DMS53 (cell line): ENCODE data around the gene CORT.
"Not testable (repeated sequence)": the region's sequence is repeated elsewhere in the genome, so short reads cannot be mapped to it uniquely, and the experiment has no call there.

Source experiments
- DNase-seq: peaks from one replicate; lab custom pipeline; 2025; lab: John Stamatoyannopoulos, UW

The CORT gene

DNA sequence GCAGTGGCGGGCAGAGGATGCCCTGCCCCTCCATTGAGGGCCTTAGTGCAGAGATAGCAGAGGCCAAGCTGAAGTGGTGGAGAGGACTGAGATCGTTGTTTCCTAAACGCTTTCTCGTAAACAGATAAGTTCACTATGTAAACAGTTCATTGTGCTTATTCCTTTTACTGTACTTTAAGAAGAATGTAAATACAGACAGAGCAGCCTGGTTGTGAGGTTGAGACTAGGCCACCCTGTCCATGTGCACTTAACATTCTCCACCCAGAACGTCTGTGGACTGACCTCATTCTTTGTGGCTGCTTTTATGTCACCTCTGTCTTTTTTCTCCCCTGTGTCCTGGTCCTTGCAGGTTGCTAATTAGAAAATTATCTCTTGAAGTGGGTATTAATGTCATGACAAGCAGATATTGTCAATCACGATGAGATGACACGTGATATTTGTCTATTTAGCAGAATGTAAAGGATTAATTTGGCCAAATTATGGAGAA is 11.1 kb upstream of the CORT start:
- DNase-seq = peak; percentile 70

GRCh38 chr1:10440305-10440704 is 9.5 kb upstream of the CORT start:
- no peak for DNase-seq

DNA sequence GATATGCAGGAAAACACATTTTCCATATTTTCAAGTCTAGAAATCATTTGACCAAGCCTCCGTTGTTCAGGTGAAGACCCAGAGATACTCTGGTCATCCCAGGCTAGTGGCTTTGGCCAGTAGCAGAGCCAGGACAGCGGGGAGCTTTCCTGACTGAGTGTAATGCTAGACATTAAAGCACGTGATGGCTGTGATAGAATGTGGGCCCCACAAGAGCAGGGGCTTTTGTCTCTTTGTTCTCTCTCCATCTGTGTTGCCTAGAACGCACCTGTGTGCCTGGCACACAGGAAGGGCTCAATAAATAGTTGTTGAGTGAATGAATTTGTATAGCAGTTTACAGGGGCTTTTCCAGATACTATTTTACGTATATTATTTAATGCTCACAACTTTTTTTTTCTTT is 9.0 kb upstream of the CORT start:
- DNase-seq = no peak

GRCh38 chr1:10444248-10444647 is 5.6 kb upstream of the CORT start:
- DNase-seq = no peak

DNA sequence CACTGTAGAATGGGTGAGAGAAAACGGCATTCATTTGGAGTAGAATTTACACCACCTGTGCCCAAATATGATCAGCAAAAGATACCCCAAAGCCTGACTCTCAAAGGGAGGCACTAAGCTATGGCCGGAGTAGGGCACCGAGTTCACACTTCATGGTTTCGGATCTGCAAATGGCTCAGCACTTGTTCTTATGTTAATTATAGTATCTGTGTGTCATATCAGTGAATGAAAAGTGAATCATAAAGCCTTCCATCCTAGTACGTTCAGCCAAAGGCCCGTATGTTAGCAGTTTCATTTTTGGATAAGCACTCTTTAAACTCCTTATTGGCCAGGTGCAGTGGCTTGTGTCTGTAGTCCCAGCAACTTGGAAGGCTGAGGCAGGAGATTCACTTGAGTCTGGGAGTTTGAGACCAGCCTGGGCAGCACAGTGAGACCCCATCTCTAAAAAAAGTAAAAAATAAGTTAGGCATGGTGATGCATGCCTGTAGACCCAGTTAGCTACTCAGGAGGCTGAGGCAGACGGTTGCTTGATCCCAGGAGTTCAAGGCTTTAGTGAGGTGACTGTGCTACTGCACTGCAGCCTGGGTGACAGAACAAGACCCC is 4.9 kb upstream of the CORT start:
- DNase-seq = no peak

DNA sequence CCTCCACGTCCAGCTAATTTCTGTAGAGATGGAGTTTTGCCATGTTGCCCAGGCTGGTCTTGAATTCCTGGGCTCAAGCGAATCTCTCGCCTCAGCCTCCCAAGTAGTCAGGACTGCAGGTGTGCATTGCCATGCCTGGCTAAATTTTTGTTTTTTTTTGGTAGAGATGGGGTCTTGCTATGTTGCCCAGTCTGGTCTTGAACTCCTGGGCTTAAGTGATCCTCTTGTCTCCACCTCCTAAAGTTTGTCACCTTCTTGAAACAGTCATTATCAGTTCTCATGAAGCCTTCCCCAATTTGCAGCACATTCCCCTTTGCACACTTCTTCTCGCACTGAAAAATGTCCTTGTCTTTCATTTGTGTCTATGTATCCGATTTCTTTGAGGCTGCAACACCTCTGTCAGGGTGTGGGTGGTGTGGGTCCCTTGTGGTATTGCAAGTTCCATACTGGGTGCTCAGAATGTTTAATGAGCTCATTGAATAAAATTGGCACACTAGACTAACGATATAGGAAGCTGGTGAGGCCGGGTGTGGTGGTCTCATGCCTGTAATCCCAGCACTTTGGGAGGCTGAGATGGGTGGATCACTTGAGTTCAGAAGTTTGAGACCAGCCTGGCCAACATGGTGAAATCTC is 2.9 kb upstream of the CORT start:
- no peak for DNase-seq

DNA sequence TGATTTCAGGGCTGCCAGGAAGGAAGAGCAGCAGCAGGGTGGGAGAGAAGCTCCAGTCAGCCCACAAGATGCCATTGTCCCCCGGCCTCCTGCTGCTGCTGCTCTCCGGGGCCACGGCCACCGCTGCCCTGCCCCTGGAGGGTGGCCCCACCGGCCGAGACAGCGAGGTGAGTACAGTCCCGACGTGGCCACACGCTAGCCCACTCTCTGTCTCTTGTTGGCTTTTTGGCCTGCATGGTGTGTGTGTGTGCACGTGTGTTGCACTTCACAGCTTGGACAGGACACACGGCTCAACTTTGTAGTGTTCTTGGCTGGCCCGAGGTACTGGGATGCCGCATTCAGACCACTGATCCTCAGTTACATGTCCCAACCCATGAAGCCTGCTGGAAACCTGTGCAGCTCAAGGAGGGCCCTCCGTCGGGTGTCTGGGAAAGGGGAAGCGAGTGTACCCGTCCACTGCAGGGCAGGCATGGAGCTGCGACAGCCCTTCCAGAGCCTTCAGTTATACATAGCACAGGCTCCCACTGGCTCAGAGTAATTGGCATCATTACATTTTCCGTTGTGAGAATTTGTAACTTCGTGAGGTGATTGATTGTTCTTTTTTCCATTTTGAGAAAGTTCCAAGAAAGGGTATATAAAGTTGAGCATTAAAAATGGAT is 454 bp downstream of the CORT start:
- no peak for DNase-seq

DNA sequence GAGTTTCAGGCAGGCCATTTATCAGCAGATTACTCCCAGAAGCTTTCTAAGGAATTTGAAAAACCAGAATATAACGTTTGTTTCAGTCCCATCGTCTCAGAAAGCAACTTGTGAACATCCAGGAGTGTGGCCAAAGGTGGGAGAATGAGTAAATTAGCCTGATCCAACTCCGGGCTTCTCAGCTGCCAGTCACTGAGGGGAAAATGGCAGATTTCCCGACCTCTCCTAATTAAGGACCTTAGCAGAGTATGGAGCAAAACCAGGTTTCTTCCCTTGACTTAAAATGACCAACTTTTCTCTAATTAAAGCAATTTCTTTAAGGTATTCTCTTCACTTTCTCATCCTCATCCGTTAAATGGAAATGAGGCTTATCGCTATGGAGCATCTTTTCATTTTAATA is 1.0 kb downstream of the CORT start:
- DNase-seq = no peak

DNA sequence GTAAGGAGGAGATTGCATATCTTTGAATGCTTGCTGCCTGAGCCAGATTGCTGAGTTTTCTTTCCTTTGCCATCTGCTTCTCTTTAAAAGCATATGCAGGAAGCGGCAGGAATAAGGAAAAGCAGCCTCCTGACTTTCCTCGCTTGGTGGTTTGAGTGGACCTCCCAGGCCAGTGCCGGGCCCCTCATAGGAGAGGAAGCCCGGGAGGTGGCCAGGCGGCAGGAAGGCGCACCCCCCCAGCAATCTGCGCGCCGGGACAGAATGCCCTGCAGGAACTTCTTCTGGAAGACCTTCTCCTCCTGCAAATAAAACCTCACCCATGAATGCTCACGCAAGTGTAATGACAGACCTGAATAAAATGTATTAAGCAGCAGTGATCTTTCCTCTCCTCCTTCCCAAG is 1.5 kb downstream of the CORT start:
- DNase-seq = peak; percentile 45

- no peak for DNase-seq
These were observed 6.2 kb downstream of the CORT start for GRCh38 chr1:10456048-10456447.

- no peak for DNase-seq
These were observed 6.8 kb downstream of the CORT start for GRCh38 chr1:10456661-10457060.

DNA sequence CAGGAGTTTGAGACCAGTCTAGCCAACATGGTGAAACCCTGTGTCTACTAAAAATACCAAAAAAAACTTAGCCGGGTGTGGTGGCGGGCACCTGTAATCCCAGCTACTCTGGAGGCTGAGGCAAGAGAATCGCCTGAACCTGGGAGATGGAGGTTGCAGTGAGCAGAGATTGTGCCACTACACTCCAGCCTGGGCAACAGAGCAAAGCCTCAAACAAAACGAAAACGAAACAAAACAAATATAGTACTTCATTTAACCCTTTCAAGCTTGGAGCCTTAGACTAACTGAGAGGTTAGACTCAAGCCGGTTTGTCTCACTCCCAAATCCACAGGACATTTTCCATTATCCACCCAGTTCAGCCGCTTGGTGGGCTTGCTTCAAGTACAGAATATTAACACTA is 7.6 kb downstream of the CORT start:
- DNase-seq = not testable (repeated sequence)

GRCh38 chr1:10457875-10458274 is 8.0 kb downstream of the CORT start:
- DNase-seq = no peak

DNA sequence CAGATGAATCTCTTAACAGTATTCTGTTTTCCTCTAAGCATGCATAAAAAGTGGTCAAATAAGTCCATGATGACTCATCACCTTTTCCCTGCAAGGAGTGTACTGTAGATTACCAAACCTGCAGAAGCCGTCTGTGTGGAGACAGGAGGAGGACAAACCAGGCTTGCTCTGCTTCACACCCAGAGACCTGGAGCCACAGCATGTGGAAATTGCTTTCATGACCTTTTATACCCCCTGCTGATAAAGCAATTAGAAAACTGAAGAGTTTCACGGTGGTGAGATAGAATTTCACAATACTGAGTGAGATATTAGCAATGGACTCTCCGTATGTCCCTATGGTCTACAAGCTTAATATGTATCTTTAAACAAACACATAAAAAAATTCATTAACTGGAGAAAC is 9.4 kb downstream of the CORT start:
- peak; percentile 75 for DNase-seq

GRCh38 chr1:10467078-10467477 is 17.2 kb downstream of the CORT start:
- DNase-seq = no peak

DNA sequence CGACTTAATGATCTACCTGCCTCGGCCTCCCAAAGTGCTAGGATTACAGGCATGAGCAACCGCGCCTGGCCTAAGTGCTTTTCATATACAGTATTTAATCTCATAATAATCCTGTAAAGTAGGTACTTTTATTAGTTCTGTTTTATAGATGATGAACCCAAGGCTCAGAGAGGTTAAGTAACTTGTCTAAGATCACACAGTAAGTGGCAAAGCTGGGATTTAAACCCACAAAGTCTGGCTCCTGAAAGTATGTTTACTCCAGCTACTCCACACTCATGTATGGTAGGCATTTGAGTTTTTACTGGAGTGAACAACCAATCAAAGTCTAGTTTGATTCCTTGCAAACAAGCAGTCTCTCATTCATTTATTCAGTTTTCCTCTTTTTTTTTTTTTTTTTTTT is 20.2 kb downstream of the CORT start:
- no peak for DNase-seq

- DNase-seq = peak; percentile 74
These were observed 21.8 kb downstream of the CORT start for GRCh38 chr1:10471411-10472219.

DNA sequence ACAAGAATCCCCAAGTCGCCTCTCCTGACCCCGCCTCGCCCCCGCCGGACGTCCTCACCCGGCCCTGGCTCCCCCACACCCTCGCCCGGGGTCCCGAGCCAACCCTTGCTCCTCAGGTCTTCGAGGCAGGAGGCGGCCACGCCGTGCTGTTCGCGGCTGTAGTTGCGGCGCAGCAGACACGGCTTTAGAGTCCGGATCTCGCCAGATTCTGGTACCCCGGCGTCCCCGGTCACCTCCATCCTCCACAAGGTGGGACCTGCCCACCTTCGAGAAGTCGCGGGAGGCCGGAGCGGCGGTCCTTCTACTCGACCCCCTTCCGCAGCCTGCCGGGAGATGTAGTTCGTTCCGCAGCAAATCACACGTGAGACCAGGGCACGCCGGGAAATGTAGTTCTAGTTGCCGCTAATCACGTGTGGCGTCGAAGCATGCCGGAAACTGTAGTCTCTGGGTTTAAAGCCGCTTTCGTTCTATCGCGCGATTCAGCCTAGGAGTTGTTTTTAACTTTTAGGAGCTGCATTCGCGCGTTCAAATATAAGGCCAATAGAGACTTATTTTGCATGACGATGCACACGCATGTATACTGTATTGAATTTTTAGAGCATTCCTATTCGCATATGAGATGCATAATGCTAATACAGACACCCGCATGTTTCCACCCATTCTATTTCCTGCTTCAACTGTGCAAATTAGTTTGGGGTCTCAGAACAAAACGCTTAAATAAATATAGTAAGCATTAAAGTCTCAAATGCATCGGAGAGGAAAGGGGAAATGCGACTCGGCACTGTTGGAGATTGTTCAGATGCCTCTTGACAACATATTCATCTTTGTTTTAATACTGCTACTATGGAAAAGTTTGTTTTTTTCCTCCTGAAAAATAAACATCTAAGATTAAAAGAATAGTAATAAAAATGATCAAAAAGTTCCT is 22.7 kb downstream of the CORT start, which contains the start of gene DFFA:
Gene DFFA (minus strand): TSS at position 310 of the 925 bp plus-strand sequence. CDS start 71 bp downstream, at position 239.
- peak; percentile 97 for DNase-seq

GRCh38 chr1:10473145-10473765 is 23.4 kb downstream of the CORT start:
- no peak for DNase-seq

DNA sequence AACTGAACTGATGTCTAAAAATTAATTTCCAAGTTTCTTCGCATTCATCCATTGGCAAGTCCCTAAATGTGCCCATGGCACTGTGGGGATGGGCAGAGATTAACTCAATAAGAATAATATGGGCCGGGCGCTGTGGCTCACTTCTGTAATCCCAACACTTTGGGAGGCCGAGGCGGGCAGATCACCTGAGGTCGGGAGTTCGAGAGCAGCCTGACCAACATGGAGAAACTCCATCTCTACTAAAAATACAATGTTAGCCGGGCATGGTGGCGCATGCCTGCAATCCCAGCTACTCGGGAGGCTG is 24.4 kb downstream of the CORT start:
- DNase-seq = not testable (repeated sequence)
